ENCODE measurements around the gene STAP1. TPM values are rescaled to one million over a fixed set of nuclear protein-coding genes. Genes with fewer than 3 reads are reported as not detected.

Gene STAP1
- total RNA-seq, 2 experiments from 2014 or later: 2.7 to 3.6 TPM

DNA sequence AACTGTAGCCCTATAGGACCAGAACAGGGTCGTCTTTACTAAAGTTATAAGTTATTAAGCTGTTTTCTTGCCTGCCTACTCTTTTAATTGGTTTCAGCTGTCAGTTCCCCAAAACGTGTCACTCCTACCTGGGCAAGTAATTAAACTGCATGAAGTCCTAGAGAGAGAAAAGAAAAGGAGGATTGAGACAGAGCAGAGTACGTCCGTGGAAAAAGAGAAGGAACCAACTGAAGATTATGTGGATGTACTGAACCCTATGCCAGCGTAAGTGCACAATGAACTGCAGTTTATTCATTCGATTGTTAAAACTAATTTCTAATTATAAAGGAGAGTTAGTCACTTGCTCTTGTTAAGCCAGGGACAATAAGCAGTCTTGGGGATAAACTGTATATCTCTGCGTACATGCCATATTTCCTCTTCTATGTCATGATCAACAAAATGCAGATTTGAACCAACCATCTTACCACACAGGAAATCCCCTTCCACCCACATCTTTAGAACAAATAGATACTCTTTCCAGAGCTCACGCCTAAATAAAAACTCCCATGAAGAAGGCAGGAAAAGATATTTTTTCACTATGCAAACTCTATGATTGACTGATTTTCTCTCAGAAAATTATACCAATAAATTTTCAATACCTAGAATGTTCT is 22.8 kb downstream of the STAP1 start:
- Histone ChIP-seq H3K9me3 (ENCODE audit: control insufficient read depth in 1 of 2, insufficient read depth in 1 of 2, low read length in 2 of 2) (no peaks in the 10 kb centered on the region), H3K4me1 (ENCODE audit: insufficient read depth, low read length) (peaks cover 16% of the 10 kb centered on the region), H3K27ac (ENCODE audit: low read depth in 1 of 2, low read length in 2 of 2) (peak overlapping the region in 1 of 2 donors; percentile 6), H3K4me3 (ENCODE audit: low read length) (peak overlapping the region; percentile 13), H3K27me3 (ENCODE audit: control insufficient read depth in 1 of 2, insufficient read depth in 2 of 2, low read length in 2 of 2) (no peaks in the 10 kb centered on the region), H3K36me3 (ENCODE audit: insufficient read depth, low read length) (no peaks in the 10 kb centered on the region)
- DNase-seq: peak in 3 of 14 experiments; percentile 58 to 78 (median 75)
- Mint-ChIP-seq H3K4me3 (peak overlapping the region; percentile 63), H3K4me1 (ENCODE audit: low read depth) (peaks cover 48% of the 10 kb centered on the region), H3K36me3 (ENCODE audit: low read depth) (peaks cover 3% of the 10 kb centered on the region), H3K27ac (peak overlapping the region; percentile 75), H3K27me3 (no peaks in the 10 kb centered on the region), H3K9me3 (no peaks in the 10 kb centered on the region)
- intact Hi-C loops (cut with DNase I, micrococcal nuclease): loop anchor here in 1 of 2 experiments (2.0 to 5.0 kb wide), 2 partner anchors 21 to 34 kb away; partner anchors contain the start of gene CENPC
- peak; percentile 94 for ATAC-seq (ENCODE audit: poor library complexity)
- TF ChIP-seq, protein P1, sequence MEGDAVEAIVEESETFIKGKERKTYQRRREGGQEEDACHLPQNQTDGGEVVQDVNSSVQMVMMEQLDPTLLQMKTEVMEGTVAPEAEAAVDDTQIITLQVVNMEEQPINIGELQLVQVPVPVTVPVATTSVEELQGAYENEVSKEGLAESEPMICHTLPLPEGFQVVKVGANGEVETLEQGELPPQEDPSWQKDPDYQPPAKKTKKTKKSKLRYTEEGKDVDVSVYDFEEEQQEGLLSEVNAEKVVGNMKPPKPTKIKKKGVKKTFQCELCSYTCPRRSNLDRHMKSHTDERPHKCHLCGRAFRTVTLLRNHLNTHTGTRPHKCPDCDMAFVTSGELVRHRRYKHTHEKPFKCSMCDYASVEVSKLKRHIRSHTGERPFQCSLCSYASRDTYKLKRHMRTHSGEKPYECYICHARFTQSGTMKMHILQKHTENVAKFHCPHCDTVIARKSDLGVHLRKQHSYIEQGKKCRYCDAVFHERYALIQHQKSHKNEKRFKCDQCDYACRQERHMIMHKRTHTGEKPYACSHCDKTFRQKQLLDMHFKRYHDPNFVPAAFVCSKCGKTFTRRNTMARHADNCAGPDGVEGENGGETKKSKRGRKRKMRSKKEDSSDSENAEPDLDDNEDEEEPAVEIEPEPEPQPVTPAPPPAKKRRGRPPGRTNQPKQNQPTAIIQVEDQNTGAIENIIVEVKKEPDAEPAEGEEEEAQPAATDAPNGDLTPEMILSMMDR (IDR thresholded peaks at IDR 0.05): no peak
- ChIA-PET CTCF (no interaction called here), POLR2A (interaction anchor here (0.6 to 2.5 kb wide), 6 partner anchors 8 to 40 kb away, joined by 3 to 21 read pairs (median 4); partner anchors contain the start of gene CENPC)

DNA sequence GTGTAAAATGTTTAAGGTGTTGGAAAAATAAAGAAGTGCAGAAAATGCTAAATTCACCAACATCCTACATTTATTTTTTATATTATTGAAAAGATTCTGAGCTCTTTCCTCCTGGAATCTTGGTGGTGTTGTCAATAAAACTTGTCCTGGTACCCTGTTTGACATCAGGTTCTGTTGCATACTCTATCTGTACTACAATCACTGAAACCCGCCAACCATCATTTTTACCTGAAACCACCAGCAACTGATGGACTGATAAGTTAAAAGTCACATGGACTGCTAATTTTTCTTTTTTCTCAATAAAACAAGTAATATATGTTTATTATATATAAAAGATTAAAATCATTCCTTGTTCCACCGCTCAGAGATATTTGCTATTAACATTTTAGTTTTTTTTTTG is 23.4 kb downstream of the STAP1 start:
- CTCF ChIA-PET: no interaction called here
- POLR2A ChIA-PET: interaction anchor here (0.6 to 2.5 kb wide), 5 partner anchors 9 to 40 kb away, joined by 3 to 21 read pairs (median 3); partner anchors contain the start of gene CENPC
- peak overlapping the region; percentile 13 for H3K4me3 ChIP-seq (ENCODE audit: low read length)
- H3K4me1 Mint-ChIP-seq (ENCODE audit: low read depth): peaks cover 42% of the 10 kb centered on the region
- DNase-seq (peak in 2 of 14 experiments; percentile 25 to 36), ATAC-seq (ENCODE audit: poor library complexity) (peak; percentile 35)
- H3K36me3 ChIP-seq (ENCODE audit: insufficient read depth, low read length): no peaks in the 10 kb centered on the region
- no peak overlapping the region for H3K4me3 Mint-ChIP-seq
- no peaks in the 10 kb centered on the region for H3K9me3 Mint-ChIP-seq
- no peaks in the 10 kb centered on the region for H3K9me3 ChIP-seq (ENCODE audit: control insufficient read depth in 1 of 2, insufficient read depth in 1 of 2, low read length in 2 of 2)
- H3K27ac ChIP-seq (ENCODE audit: low read depth in 1 of 2, low read length in 2 of 2): no peak overlapping the region
- no peaks in the 10 kb centered on the region for H3K27me3 ChIP-seq (ENCODE audit: control insufficient read depth in 1 of 2, insufficient read depth in 2 of 2, low read length in 2 of 2)
- H3K4me1 ChIP-seq (ENCODE audit: insufficient read depth, low read length): peaks cover 16% of the 10 kb centered on the region
- no peaks in the 10 kb centered on the region for H3K27me3 Mint-ChIP-seq
- H3K36me3 Mint-ChIP-seq (ENCODE audit: low read depth): peaks cover 3% of the 10 kb centered on the region
- H3K27ac Mint-ChIP-seq: peak overlapping the region; percentile 75
- intact Hi-C loops (cut with DNase I, micrococcal nuclease): loop anchor here in 1 of 2 experiments (2.0 to 5.0 kb wide), 2 partner anchors 21 to 35 kb away; partner anchors contain the start of gene CENPC
- TF ChIP-seq, protein P1 (IDR thresholded peaks at IDR 0.05): no peak

DNA sequence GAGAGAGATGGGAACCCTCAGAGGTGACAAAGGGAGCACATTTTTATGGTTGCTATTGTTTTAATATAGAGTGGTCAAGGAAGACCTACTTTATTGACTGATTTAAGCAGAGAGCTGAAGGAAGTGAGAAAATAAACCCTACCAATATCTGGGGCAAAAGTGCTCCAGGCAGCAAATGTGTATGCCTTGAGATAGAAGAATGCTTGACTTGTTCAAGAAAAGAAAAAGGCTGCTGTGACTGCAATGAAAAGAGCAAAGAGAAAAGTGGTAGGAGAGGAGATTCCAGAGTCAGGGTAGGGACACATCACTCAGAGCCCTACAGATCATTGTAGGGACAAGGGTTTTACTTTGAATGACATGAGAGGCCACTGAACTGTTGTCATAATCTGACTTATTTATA is 26.0 kb downstream of the STAP1 start:
- no peaks in the 10 kb centered on the region for H3K36me3 ChIP-seq (ENCODE audit: insufficient read depth, low read length)
- Mint-ChIP-seq H3K9me3 (no peaks in the 10 kb centered on the region), H3K36me3 (ENCODE audit: low read depth) (peaks cover 4% of the 10 kb centered on the region), H3K27me3 (no peaks in the 10 kb centered on the region), H3K4me1 (ENCODE audit: low read depth) (peaks cover 24% of the 10 kb centered on the region), H3K27ac (no peak overlapping the region), H3K4me3 (no peak overlapping the region)
- POLR2A ChIA-PET: interaction anchor here (0.6 kb wide), 1 partner anchor 32 kb away, joined by 3 read pairs; no protein-coding TSS in a partner anchor
- ATAC-seq (ENCODE audit: poor library complexity) (no peak), DNase-seq (no peak)
- H3K27ac ChIP-seq (ENCODE audit: low read depth in 1 of 2, low read length in 2 of 2): no peak overlapping the region
- H3K4me1 ChIP-seq (ENCODE audit: insufficient read depth, low read length): peaks cover 16% of the 10 kb centered on the region
- H3K27me3 ChIP-seq (ENCODE audit: control insufficient read depth in 1 of 2, insufficient read depth in 2 of 2, low read length in 2 of 2): no peaks in the 10 kb centered on the region
- intact Hi-C loops (cut with DNase I, micrococcal nuclease): loop anchor here in 1 of 2 experiments (5.0 kb wide), 1 partner anchor 37 kb away; the partner anchor contains the start of gene CENPC
- H3K9me3 ChIP-seq (ENCODE audit: control insufficient read depth in 1 of 2, insufficient read depth in 1 of 2, low read length in 2 of 2): no peaks in the 10 kb centered on the region
- no peak overlapping the region for H3K4me3 ChIP-seq (ENCODE audit: low read length)
- CTCF ChIA-PET: no interaction called here
- TF ChIP-seq, protein P1 (IDR thresholded peaks at IDR 0.05): no peak

Measured in CD4-positive, alpha-beta T cell (primary cell).